Testis (tissue), 3 donors: ENCODE results near the gene PHGDH. TPM values are rescaled to one million over a fixed set of nuclear protein-coding genes. Genes with fewer than 3 reads are reported as not detected.

Experiments used
- DNase-seq: peaks from one replicate; pipeline ENCODE4 v3.0.0-alpha.2; 2019
- H3K27ac ChIP-seq, 2 donors: fragments of 200-600 bp; sonication (generic); one replicate each; pipeline ENCODE4 v1.5.1; 2019
- H3K27me3 ChIP-seq: fragments of 200-600 bp; sonication (generic); one replicate; pipeline ENCODE4 v1.5.1; 2019
- H3K36me3 ChIP-seq: fragments of 200-600 bp; sonication (generic); one replicate; pipeline ENCODE4 v1.5.1; 2017; ENCODE audit warnings: low read depth; ENCODE audit errors: missing control alignments
- H3K4me1 ChIP-seq: fragments of 200-600 bp; sonication (generic); one replicate; pipeline ENCODE4 v1.5.1; 2019
- H3K4me3 ChIP-seq, 2 donors: fragments of 200-600 bp; sonication (generic); one replicate each; pipeline ENCODE4 v1.5.1; 2017 to 2019
- H3K9me3 ChIP-seq: fragments of 200-600 bp; sonication (generic); one replicate; pipeline ENCODE4 v1.5.1; 2017
- POLR2A ChIP-seq: fragments of 450-650 bp; IDR thresholded peaks from one replicate; pipeline ENCODE4 v1.6.1; 2017; ENCODE audit warnings: antibody characterized with exemption, mild to moderate bottlenecking, moderate library complexity
- WGBS, 2 donors: methylation state at CpG; one replicate each; pipeline ENCODE4 v1.1.5; 2018; 5-methylcytosine and 5-hydroxymethylcytosine counted together
- intact Hi-C: fragments of 100-400 bp; cut with DNase I; formaldehyde crosslinking; loops from one replicate; pipeline ENCODE4 v1.15.1; 2023; ENCODE audit warnings: low total_unique reads
- polyA plus RNA-seq: library from polyadenylated mRNA; stranded (reverse); fragments of 350-450 nt; fragmentation: Illumina TruSeq; extraction: RNeasy Lipid Tissue Mini Kit (QIAGEN cat#74804); gene quantifications from one replicate; pipeline ENCODE4 v1.2.3, GENCODE V29; 2014; ENCODE audit warnings: low read depth, low replicate concordance; ENCODE audit not compliant: insufficient read depth
- total RNA-seq, 2 donors: library from RNA; depleted of rRNA; stranded (reverse); fragments of >200 nt; gene quantifications; one replicate each; pipeline ENCODE4 v1.2.3, GENCODE V29; 2016
- TF ChIP-seq, protein P1 (sequence below), 3 experiments: fragments of 450-650 bp in 2 of 3; fragments of 200-600 bp in 1 of 3; sonication (generic) in 1 of 3; IDR thresholded peaks; one replicate each; pipeline ENCODE4 v1.5.1; 2016 to 2019; ENCODE audit warnings: antibody characterized with exemption in 3 of 3, mild to moderate bottlenecking in 2 of 3, moderate library complexity in 1 of 3

Gene PHGDH
- total and polyA plus RNA-seq, 3 donors from 2014 or later: 85.3 to 161 (median 131) TPM

DNA sequence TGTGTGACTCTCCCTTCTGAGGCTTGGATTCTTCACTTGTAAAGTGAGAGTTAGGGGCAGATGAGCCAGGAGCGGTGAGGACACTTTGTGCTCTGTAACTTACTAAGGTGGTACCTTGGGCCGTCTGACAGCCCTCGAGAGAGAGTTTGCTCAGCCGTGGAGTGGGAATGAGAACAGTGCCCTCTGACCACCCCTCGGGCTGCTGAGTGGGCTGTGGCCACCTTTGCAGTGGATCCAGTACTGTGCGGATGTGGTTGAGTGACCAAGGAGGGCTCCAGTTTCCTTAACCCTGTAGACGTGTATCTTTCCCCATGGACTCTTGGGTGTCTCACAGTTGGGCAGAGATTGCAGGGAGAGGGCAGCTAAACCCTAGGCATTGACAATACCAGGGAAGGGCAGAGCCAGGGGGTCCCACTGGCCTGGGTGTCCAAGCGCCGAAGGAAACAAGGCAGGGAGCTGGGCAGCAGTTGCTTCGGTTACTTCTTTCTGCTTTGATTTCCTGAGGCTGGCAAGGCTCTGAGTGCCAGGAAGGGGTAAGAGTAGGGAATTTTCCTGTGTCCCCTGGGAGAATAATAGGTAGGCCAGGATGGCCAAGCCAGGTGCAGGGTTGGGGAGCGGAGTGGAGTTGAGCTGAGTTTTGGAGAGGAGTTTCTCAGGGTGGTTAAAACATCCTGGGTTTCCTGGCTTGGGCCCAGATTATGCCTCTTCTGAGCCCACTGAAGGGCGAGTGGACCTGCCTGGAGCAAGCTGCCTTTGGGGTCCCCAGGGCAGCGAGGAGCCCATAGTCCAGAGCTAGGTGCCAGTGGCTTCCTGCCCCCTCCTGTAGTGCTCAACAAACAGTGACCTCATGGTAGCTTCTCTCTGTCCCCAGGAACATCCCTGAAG lies 29.4 kb downstream of the PHGDH start:
- peaks cover 59% of the 10 kb centered on the region for H3K4me1 ChIP-seq
- H3K9me3 ChIP-seq: no peaks in the 10 kb centered on the region
- 67 to 76% methylated on average over 10 to 13 of the region's 13 CpGs for whole genome bisulfite sequencing, 2 donors
- H3K27me3 ChIP-seq: no peaks in the 10 kb centered on the region
- intact Hi-C loops: no loop called here
- H3K36me3 ChIP-seq: no peaks in the 10 kb centered on the region
- H3K27ac ChIP-seq: peak overlapping the region; percentile 50 to 83
- no peak for DNase-seq
- TF ChIP-seq, protein P1, sequence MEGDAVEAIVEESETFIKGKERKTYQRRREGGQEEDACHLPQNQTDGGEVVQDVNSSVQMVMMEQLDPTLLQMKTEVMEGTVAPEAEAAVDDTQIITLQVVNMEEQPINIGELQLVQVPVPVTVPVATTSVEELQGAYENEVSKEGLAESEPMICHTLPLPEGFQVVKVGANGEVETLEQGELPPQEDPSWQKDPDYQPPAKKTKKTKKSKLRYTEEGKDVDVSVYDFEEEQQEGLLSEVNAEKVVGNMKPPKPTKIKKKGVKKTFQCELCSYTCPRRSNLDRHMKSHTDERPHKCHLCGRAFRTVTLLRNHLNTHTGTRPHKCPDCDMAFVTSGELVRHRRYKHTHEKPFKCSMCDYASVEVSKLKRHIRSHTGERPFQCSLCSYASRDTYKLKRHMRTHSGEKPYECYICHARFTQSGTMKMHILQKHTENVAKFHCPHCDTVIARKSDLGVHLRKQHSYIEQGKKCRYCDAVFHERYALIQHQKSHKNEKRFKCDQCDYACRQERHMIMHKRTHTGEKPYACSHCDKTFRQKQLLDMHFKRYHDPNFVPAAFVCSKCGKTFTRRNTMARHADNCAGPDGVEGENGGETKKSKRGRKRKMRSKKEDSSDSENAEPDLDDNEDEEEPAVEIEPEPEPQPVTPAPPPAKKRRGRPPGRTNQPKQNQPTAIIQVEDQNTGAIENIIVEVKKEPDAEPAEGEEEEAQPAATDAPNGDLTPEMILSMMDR (IDR thresholded peaks at IDR 0.05): no peak
- TF ChIP-seq POLR2A: no peak
- H3K4me3 ChIP-seq: no peak overlapping the region

DNA sequence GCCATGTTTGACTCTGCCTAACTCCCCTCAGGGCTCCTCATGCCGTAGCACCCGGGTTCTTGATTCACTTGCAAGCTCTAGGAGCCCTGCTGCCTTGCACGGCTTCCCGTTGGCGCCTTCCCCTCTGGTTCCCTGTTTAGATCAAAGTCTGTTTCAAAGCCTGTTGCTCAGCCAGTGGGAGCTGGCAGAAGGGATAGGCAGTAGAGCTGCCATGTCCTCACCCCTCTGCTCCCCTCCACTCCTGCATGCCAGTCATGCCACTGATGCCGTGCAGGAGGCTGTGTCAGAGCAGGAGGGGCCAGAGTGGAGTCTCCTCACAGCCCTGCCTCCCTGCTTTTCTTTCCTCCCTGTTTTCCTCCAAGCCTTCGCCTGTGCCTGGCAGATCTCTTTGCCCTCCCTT lies 30.5 kb downstream of the PHGDH start:
- DNase-seq: no peak
- no peak for TF ChIP-seq POLR2A
- TF ChIP-seq, protein P1 (IDR thresholded peaks at IDR 0.05): no peak
- no peaks in the 10 kb centered on the region for H3K9me3 ChIP-seq
- intact Hi-C loops: no loop called here
- WGBS, 2 donors: 80 to 84% methylated on average over 5 to 7 of the region's 7 CpGs
- no peaks in the 10 kb centered on the region for H3K36me3 ChIP-seq
- no peak overlapping the region for H3K27ac ChIP-seq
- no peak overlapping the region for H3K4me3 ChIP-seq
- peaks cover 52% of the 10 kb centered on the region for H3K4me1 ChIP-seq
- no peaks in the 10 kb centered on the region for H3K27me3 ChIP-seq

DNA sequence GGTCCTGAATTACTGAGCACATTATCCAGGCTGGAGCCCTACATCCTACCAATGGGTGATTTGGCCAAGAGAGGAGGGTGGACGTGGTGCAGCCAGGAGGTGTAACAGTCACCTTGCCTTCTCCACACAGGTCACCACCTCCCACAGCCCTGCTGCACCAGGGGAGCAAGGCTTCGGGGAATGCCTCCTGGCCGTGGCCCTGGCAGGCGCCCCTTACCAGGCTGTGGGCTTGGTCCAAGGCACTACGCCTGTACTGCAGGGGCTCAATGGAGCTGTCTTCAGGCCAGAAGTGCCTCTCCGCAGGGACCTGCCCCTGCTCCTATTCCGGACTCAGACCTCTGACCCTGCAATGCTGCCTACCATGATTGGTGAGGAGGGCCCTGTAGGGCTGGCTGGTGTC lies 30.9 kb downstream of the PHGDH start:
- Histone ChIP-seq H3K36me3 (no peaks in the 10 kb centered on the region), H3K27me3 (no peaks in the 10 kb centered on the region), H3K4me1 (peaks cover 52% of the 10 kb centered on the region), H3K27ac (no peak overlapping the region), H3K9me3 (no peaks in the 10 kb centered on the region), H3K4me3 (no peak overlapping the region)
- no peak for DNase-seq
- no peak for TF ChIP-seq POLR2A
- TF ChIP-seq, protein P1 (IDR thresholded peaks at IDR 0.05): no peak
- 83 to 100% methylated on average over 2 to 7 of the region's 7 CpGs for WGBS, 2 donors
- intact Hi-C loops: no loop called here

DNA sequence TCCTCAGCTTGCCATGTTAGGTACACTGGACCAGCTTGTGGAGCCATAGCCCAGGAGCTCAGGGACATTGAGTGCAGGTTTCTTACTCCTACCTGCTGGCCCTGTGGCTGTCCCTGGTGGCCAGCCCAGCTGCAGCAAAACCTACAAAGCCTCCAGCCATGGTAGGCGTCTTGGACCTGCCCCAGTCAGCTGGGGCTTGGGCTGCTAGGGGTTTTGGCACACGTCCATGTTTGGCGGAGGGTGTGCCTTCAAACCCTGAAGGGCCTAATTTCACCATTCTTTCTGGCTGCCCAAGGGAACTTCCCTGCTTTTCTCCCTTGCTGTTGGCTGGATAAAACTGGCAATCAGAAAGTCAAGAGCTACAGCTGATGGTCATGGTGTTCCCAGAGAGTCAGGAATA lies 31.6 kb downstream of the PHGDH start:
- H3K9me3 ChIP-seq: no peaks in the 10 kb centered on the region
- intact Hi-C loops: no loop called here
- TF ChIP-seq POLR2A: no peak
- TF ChIP-seq, protein P1 (IDR thresholded peaks at IDR 0.05): no peak
- no peak for DNase-seq
- no peaks in the 10 kb centered on the region for H3K27me3 ChIP-seq
- H3K4me3 ChIP-seq: no peak overlapping the region
- H3K4me1 ChIP-seq: peaks cover 50% of the 10 kb centered on the region
- no peaks in the 10 kb centered on the region for H3K36me3 ChIP-seq
- WGBS, 2 donors: 53% methylated on average over 3 of the region's 3 CpGs; no CpG with 5 or more reads in 1 of the 2 donors
- peak overlapping the region in 1 of 2 donors; percentile 18 for H3K27ac ChIP-seq
